Endodermal cell (in vitro differentiated cells): ENCODE measurements around the gene COMMD9. TPM values are rescaled to one million over a fixed set of nuclear protein-coding genes. Genes with fewer than 3 reads are reported as not detected.
A peak's percentile ranks its signal among the peaks of the same experiment; 100 is the strongest.

Experiments used
- DNase-seq: peaks from one replicate; pipeline ENCODE4 v3.0.0-alpha.2; 2017
- H3K27ac ChIP-seq: 2 replicates; pipeline ENCODE4 v1.5.1; 2013; ENCODE audit warnings: mild to moderate bottlenecking, low read depth, low read length, moderate library complexity
- H3K27me3 ChIP-seq: 2 replicates; pipeline ENCODE4 v1.6.1; 2013; ENCODE audit warnings: mild to moderate bottlenecking, low read length, moderate library complexity; ENCODE audit not compliant: insufficient read depth, control insufficient read depth, poor library complexity, severe bottlenecking
- H3K36me3 ChIP-seq: 2 replicates; pipeline ENCODE4 v1.7.0; 2013; ENCODE audit warnings: mild to moderate bottlenecking, low read length, moderate library complexity; ENCODE audit not compliant: control insufficient read depth, insufficient read depth
- H3K4me1 ChIP-seq: one replicate; pipeline ENCODE4 v1.7.0; 2013; ENCODE audit warnings: low read length; ENCODE audit not compliant: control insufficient read depth, insufficient read depth
- H3K4me3 ChIP-seq: 2 replicates; pipeline ENCODE4 v1.5.1; 2013; ENCODE audit warnings: mild to moderate bottlenecking, low read length, moderate library complexity
- H3K9ac ChIP-seq: 2 replicates; pipeline ENCODE4 v1.6.1; 2013; ENCODE audit warnings: mild to moderate bottlenecking, low read length, moderate library complexity; ENCODE audit not compliant: poor library complexity, severe bottlenecking; ENCODE audit errors: extremely low read depth
- H3K9me3 ChIP-seq: 2 replicates; pipeline ENCODE4 v1.6.1; 2013; ENCODE audit warnings: mild to moderate bottlenecking, low read length, moderate library complexity; ENCODE audit not compliant: control insufficient read depth
- H3K27ac Mint-ChIP-seq: 2 replicates; pipeline ENCODE4 v1.8.0; 2020; ENCODE audit warnings: mixed read lengths
- H3K27me3 Mint-ChIP-seq: 2 replicates; pipeline ENCODE4 v1.8.0; 2021; ENCODE audit warnings: mild to moderate bottlenecking, mixed read lengths; ENCODE audit not compliant: insufficient read depth
- H3K36me3 Mint-ChIP-seq: 2 replicates; pipeline ENCODE4 v1.8.0; 2020; ENCODE audit warnings: low read depth, mixed read lengths
- H3K4me1 Mint-ChIP-seq: 2 replicates; pipeline ENCODE4 v1.8.0; 2020; ENCODE audit warnings: mixed read lengths
- H3K4me3 Mint-ChIP-seq: 2 replicates; pipeline ENCODE4 v1.8.0; 2020; ENCODE audit warnings: mild to moderate bottlenecking, moderate library complexity, mixed read lengths
- H3K9me3 Mint-ChIP-seq: 2 replicates; pipeline ENCODE4 v1.8.0; 2020; ENCODE audit warnings: mild to moderate bottlenecking, mixed read lengths
- WGBS, 2 experiments: methylation state at CpG; one replicate each; pipeline versions ENCODE4 v1.1.5 to v1.1.7; 2013; ENCODE audit warnings: missing lambda C conversion rate in 2 of 2, mixed read lengths in 1 of 2; ENCODE audit not compliant: insufficient coverage in 1 of 2, insufficient read length in 1 of 2; 5-methylcytosine and 5-hydroxymethylcytosine counted together
- total RNA-seq, 2 donors: library from RNA; stranded (reverse); fragmentation: NEBNext Ultra II Directional in 1 of 2; extraction: Animal tissue kit (Norgen Biotek cat#: 25700) in 1 of 2; gene quantifications; 2 replicates in 1 of 2; 3 replicates in 1 of 2; pipeline ENCODE4 v1.2.1, GENCODE V29; 2021
- TF ChIP-seq, protein P1 (sequence below): fragments of 200-600 bp; sonication (generic); conservative IDR thresholded peaks from 2 replicates; pipeline ENCODE4 v1.5.0; 2021; ENCODE audit warnings: antibody characterized with exemption, mild to moderate bottlenecking

The COMMD9 gene
- total RNA-seq, 2 donors from 2014 or later, result 32.3 to 53.5 TPM

DNA sequence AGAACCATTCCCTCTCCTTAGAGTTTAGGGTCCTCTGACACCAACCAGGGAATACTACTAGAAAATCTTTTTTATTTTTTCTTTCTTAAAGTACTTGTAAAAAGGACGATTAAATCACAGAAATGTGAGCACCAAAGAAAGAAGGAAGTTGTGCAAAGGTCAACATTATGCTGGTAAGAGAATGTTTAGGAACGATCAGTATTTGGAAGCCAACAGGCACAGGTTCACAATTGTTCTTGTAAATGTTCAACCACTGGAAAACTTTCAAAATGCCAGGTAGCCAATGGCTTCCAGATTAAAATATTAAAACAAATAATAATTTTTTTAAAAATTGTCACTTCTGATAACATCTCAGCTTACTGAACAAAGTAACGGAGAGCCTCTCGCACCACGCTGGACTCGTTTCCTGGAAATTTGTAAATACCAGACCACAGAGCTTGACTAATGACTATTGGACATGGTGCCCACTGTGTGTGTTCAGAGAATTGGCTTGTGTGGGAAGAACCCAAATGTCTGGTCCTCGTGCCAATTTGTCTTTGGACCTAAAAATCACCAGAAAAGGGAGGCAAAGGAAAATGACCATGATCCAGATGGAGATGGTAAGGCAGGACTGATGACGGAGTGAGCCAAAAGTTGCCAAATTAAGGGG is 20.8 kb downstream of the COMMD9 start:
- H3K9me3 ChIP-seq, result no peaks in the 10 kb centered on the region
- no peaks in the 10 kb centered on the region for H3K4me1 ChIP-seq
- WGBS, 2 experiments, result 79 to 83% methylated on average over 8 of the region's 8 CpGs
- Mint-ChIP-seq H3K27ac (no peak overlapping the region), H3K9me3 (no peaks in the 10 kb centered on the region), H3K4me1 (peaks cover 4% of the 10 kb centered on the region), H3K4me3 (no peak overlapping the region), H3K27me3 (peaks cover 16% of the 10 kb centered on the region), H3K36me3 (peaks cover 17% of the 10 kb centered on the region)
- no peak overlapping the region for H3K4me3 ChIP-seq
- H3K27ac ChIP-seq, result no peak overlapping the region
- TF ChIP-seq, protein P1, sequence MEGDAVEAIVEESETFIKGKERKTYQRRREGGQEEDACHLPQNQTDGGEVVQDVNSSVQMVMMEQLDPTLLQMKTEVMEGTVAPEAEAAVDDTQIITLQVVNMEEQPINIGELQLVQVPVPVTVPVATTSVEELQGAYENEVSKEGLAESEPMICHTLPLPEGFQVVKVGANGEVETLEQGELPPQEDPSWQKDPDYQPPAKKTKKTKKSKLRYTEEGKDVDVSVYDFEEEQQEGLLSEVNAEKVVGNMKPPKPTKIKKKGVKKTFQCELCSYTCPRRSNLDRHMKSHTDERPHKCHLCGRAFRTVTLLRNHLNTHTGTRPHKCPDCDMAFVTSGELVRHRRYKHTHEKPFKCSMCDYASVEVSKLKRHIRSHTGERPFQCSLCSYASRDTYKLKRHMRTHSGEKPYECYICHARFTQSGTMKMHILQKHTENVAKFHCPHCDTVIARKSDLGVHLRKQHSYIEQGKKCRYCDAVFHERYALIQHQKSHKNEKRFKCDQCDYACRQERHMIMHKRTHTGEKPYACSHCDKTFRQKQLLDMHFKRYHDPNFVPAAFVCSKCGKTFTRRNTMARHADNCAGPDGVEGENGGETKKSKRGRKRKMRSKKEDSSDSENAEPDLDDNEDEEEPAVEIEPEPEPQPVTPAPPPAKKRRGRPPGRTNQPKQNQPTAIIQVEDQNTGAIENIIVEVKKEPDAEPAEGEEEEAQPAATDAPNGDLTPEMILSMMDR, result no peak
- DNase-seq, result no peak
- no peak overlapping the region for H3K9ac ChIP-seq
- H3K27me3 ChIP-seq, result no peaks in the 10 kb centered on the region
- peaks cover 15% of the 10 kb centered on the region for H3K36me3 ChIP-seq

DNA sequence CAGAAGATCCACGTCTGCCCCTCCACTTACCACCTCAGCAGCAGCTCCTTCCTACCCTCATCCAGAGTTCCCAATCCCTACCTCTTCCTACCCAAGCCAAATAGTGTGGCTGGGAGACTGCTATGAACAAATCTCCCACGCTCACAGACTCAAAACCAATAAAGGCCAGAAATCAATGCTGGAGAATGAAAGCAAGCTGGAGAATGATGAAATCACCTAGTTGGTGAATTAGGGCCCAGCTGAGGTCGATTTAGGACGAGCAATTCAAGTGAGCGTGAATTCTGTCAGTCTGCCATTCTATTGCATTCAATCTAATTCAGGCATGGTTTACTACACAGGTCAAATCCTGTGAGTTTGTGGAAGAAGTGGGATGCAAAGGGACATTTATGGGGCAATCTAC is 22.5 kb downstream of the COMMD9 start:
- peaks cover 17% of the 10 kb centered on the region for H3K27me3 Mint-ChIP-seq
- no peaks in the 10 kb centered on the region for H3K27me3 ChIP-seq
- H3K27ac Mint-ChIP-seq, result no peak overlapping the region
- TF ChIP-seq, protein P1, result no peak
- no peaks in the 10 kb centered on the region for H3K9me3 Mint-ChIP-seq
- peaks cover 8% of the 10 kb centered on the region for H3K36me3 Mint-ChIP-seq
- no peaks in the 10 kb centered on the region for H3K9me3 ChIP-seq
- no peak overlapping the region for H3K9ac ChIP-seq
- 0 to 56% methylated on average over 2 to 5 of the region's 5 CpGs for WGBS, 2 experiments
- no peak for DNase-seq
- H3K4me3 ChIP-seq, result no peak overlapping the region
- H3K27ac ChIP-seq, result no peak overlapping the region
- peaks cover 4% of the 10 kb centered on the region for H3K4me1 Mint-ChIP-seq
- no peak overlapping the region for H3K4me3 Mint-ChIP-seq
- H3K36me3 ChIP-seq, result peaks cover 5% of the 10 kb centered on the region
- no peaks in the 10 kb centered on the region for H3K4me1 ChIP-seq

DNA sequence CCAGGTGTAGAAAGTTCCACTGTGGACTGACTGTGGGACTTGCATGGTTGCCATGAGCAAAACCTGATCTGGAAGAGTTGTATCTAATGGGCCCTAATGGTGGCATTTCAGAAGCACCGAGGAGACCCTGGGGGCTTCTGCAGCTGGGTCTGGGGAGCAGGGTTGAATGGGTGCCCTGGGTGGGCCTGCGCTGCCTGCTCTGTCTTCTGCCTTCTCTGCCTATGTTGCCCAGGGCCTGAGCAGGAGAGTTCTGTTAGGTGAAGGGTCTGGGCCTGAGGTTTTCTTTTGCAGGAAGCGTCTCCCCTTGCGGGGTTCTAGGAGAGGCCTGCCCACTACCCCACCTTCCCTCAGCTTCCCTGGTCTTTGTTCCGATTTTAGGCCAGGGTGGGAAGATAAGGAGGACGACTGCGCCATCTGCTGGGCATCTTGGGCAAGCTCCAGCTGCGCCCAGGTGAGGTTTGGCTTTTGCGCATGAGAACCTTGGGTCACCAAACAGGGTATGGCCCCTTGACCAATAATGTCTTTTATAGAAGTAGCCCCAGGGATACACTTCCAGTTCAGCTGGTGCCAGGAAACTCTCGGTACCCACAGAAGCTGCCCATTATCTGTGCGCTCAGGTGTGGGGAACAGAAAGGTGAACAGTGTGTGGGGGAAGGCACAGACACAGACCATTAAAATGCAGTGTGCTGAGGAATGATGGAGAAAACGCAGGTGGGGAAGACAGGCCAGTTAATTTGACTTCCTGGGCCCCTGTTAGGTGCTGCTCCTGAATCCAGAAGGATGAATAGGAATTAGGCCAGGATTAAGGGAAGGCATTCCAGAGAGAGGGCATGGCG is 23.2 kb downstream of the COMMD9 start:
- H3K27ac Mint-ChIP-seq, result peak overlapping the region; percentile 62

More for the DNA sequence above, 23.2 kb downstream of the COMMD9 start:
- Mint-ChIP-seq H3K4me3 (no peak overlapping the region), H3K4me1 (peaks cover 8% of the 10 kb centered on the region), H3K9me3 (no peaks in the 10 kb centered on the region), H3K36me3 (peaks cover under 1% of the 10 kb centered on the region), H3K27me3 (peaks cover 19% of the 10 kb centered on the region)
- WGBS, 2 experiments, result 37 to 39% methylated on average over 5 to 13 of the region's 13 CpGs
- H3K36me3 ChIP-seq, result no peaks in the 10 kb centered on the region
- H3K9me3 ChIP-seq, result no peaks in the 10 kb centered on the region
- H3K4me3 ChIP-seq, result no peak overlapping the region
- no peak overlapping the region for H3K27ac ChIP-seq
- no peaks in the 10 kb centered on the region for H3K4me1 ChIP-seq
- peak; percentile 92 for DNase-seq
- no peak overlapping the region for H3K9ac ChIP-seq
- TF ChIP-seq, protein P1, result peak; percentile 94
- H3K27me3 ChIP-seq, result no peaks in the 10 kb centered on the region
